Measurements from ENCODE around the gene TAF4. TPM values are rescaled to one million over a fixed set of nuclear protein-coding genes. Genes with fewer than 3 reads are reported as not detected.

The TAF4 gene
- total RNA-seq, 1 experiment from 2014 or later, result 13.8 TPM

DNA sequence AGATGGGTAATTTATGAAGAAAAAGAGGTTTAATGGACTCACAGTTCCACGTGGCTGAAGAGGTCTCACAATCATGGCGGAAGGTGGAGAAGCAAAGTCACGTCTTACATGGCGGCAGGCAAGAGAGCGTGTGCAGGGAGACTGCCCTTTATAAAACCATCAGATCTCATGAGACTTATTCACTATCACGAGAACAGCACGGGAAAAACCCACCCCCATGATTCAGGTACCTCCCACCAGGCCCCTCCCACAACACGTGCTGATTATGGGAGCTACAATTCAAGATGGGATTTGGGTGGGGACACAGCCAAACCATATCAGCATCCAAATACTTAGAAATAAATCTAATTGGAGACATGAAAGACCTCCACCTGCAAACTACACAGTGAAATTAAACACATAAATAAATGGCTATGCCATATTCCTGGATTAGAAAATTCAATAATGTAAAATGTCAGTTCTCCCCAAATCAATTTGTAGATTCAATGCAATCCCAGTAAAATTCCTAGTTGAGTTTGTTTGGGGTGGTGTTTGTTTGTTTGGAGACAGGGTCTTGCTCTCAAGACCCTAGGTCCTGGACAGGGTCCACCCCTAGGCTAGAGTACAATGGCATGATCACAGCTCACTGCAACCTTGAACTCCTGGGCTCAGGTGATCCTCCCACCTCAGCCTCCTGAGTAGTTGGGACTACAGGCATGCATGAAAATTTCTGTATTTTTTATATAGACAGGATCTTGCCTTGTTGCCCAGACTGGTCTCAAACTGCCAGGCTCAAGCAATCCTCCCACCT lies 101.6 kb downstream of the TAF4 start:
- no peak for DNase-seq (ENCODE audit: low spot score)
- in situ Hi-C loops (cut with HindIII; ENCODE audit: low sequenced_read_pairs), result no loop called here

DNA sequence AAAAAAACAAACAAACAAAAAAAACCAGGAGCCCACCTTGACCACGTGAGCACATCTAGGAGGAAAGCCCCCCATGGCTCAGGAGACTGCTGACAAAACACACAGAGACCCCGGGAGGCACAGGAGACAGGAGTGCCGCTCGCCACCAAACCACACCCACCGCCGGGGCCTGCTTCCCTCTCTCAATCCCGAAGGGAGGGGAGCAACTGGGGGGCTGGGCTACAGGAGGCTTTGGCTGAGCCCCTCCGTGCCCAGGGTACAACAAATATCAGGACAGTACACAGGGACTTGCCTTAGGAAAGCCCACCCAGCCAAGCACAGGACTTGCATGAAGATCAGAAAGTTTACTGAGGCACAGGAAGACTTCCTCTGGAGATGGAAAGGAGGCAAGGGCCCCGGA lies 102.5 kb downstream of the TAF4 start:
- in situ Hi-C loops (cut with HindIII; ENCODE audit: low sequenced_read_pairs), result no loop called here
- no peak for DNase-seq (ENCODE audit: low spot score)

DNA sequence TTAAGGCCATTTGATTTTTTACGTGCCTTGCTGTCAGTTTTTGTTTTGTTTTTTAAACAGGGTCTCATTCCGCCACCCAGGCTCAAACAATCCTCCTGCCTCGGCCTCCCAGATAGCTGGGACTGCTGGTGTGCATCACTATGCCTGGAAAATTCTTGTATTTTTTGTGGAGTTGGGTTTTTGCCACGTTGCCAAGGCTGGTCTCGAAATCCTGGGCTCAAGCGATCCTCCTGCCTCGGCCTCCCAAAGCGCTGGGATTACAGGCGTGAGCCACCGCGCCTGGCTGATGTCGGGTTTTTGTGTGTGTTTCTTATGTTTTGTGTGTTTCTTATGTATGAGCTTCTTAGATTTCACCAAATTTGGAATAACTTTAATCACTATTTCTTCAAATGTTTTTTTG lies 104.8 kb downstream of the TAF4 start:
- DNase-seq (ENCODE audit: low spot score), result no peak
- in situ Hi-C loops (cut with HindIII; ENCODE audit: low sequenced_read_pairs), result no loop called here

DNA sequence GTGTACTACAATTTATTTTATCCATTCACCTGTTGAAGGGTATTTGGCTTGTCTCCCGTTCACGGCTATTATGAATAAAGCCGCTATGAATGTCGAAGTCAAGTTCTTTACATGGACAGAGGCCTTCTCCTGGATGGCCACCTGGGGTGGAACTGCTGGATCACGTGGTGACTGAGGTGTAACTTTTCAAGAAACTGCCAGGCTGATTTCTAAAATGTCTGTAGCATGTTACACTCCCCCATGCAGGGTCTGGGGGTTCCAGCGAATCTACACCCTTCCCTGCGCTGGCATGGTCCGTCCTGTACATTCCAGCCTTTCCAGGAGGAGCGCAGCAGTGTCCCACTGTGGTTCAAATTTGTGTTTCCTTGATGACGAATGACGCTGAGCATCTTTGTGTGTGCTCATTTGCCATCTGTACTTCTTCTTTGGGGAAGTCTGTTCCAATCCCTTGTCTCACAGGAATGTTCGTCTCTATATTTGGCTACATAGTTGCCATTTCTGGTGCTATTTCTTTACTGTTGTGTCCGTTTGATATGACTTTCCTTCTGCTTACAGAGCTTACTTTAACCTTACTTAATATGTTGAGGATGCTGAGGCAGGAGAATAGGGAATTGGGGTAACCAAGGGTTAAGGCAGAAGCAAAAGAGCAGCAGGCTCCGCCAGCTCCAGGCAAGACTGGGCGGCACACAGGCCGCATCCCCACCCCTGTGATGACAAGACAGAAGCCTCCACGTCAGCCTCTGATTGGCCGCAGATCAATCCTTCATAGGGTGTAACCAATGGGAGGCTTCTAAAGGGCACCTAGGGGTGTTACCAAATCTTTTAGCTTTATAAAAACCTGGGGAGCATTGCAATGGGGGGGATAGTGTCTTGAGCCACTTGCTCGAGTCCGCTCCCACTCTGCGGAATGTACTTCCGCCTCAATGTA lies 106.6 kb downstream of the TAF4 start:
- in situ Hi-C loops (cut with HindIII; ENCODE audit: low sequenced_read_pairs), result no loop called here
- no peak for DNase-seq (ENCODE audit: low spot score)

DNA sequence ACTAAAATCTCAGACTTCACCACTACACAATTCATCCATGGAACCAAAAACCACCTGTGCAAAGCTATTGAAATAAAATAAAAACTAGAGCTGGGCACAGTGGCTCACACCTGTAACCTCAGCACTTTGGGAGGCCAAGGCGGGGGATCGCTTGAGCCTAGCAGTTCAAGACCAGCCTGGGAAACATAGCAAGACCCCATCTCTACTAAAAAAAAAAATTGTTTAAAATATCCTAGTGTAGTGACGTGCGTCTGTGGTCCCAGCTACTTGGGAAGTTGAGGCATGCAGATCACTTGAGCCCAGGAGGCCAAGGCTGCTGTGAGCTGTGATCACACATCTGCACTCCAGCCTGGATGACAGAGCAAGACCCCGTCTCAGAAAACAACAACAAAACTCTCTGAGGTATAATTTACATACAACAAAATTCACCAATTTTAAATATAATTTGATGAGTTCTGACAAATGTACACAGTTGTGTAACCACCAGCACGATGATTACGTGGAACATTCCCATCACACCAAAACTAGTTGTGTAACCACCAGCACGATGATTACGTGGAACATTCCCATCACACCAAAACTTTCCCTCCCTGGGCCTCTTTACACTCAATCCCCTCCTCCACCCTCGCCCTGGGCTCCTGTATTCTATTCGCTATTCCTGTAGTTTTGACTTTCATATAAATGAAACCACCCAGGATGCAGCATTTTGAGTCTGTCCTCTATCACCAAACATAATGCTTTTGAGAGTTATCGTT lies 107.5 kb downstream of the TAF4 start:
- no peak for DNase-seq (ENCODE audit: low spot score)
- in situ Hi-C loops (cut with HindIII; ENCODE audit: low sequenced_read_pairs), result no loop called here

DNA sequence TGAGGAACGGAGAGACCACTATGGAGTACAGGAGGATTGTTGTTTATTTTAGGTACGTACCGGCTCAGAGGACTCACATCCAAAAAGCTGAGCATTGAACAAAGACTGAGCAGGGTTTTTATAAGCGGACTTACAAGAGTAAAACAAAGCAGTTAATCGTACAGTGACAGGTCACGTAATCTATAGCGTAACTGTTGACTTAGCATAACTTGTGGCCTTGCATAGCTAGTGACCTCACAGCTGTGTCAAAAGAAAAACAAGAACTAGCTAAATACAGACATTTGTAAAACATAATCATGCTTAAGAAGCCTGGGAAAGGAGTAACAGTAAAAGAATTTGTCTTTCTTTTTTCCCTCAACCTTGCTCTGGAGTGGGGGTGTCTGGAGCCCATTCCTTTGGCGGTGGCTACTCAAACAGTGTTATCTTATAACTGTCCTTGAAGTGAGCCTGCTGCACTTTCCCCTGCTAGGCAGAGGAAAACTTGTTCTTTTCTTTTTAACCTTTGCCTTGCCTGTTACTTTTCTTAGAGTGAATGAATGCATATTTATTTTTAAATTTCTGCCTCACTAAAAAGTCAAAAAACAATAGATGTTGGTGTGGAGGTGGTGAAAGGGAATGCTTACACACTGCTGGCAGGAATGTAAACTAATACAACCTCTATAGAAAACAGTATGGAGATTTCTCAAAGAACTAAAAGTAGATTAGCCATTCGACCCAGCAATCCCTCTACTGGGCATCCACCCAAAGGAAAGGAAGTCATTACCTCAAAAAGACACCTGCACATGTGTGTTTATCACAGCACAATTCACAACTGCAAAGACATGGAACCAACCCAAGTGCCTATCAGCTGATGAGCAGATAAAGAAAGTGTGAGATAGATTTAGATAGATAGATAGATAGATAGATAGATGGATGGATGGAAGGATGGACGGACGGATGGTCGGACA lies 109.0 kb downstream of the TAF4 start:
- in situ Hi-C loops (cut with HindIII; ENCODE audit: low sequenced_read_pairs), result no loop called here
- no peak for DNase-seq (ENCODE audit: low spot score)

GRCh38 chr20:61955668-61956395 lies 109.8 kb downstream of the TAF4 start:
- in situ Hi-C loops (cut with HindIII; ENCODE audit: low sequenced_read_pairs), result no loop called here
- no peak for DNase-seq (ENCODE audit: low spot score)

DNA sequence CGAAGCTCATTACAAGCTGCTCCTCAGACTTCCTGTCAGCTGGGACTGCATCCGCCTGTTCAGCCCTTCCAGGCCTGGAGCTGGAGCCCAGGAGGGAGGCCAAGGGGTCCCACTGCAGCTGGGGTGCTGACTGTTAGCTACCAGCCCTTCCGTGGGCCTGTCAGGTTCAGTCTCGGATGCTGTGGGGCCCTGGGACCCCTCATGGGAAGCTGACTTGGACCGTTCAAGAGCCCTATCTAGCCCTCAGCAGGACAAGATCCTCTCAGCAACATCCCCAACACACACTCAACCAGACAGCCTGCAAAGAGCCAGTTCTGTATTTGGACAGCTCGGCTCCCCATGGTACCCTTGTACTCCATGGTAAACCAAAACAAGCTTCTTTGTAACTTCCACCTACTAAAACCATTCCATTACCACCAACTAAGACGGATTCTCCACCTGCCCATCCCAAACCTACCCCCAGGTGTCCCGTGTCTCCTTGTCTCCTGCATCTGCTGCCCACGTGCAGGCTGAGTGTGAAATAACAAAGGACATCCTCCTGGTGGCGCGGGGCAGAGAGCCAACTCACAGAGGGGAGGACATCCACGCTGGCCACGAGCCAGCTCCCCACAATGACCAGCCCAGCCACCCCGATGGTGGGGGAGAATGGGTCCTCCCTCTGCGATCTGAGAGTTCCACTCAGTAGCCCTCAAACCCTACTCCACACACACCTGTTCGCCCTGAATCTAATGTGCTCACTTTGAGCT lies 111.2 kb downstream of the TAF4 start:
- DNase-seq (ENCODE audit: low spot score), result no peak
- in situ Hi-C loops (cut with HindIII; ENCODE audit: low sequenced_read_pairs), result no loop called here

DNA sequence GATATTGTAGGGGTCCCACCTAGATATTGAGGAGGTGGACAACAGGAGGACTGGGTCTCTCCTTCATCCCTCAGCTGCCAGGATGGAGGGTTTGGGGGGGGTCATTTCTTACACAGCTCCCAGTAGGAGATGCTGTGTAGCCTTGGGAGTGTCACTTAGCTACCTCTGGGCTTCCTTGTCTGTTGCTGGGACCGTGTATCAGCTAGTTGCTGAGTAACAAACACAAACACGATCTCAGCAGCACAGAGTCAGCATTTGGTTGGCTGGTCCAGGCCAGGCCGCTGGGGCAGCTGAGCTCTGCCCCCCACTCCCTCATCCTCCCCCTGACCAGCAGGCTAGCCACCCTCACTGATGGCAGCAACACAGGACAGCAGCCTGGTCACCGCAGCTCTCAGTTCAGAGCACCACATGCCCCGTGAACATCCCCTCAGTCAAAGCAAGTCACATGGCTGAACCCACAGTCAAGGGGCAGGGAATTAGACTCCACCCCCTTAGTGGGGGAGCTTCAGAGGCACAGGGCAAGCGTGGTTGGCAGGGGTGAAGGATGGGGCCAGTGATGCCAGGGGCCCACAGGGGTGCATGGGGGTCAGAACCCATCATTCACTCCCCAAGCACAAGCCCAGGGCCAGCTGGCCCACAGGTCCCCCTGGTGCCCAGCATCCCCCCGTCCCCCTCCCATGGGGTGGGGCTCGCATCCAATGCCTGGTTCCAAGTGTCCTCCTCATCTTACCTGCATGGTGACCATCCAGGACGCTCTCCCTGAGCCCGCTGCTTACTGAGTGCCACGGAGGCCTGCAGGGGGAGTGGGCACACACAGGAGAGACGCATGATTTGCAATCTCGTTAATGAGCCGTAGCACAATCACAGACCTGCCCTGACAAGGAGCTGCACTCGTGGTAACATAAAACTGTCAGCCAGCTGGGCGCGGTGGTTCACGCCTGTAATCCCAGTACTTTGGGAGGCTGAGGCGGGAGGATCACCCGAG lies 112.4 kb downstream of the TAF4 start:
- DNase-seq (ENCODE audit: low spot score), result no peak
- in situ Hi-C loops (cut with HindIII; ENCODE audit: low sequenced_read_pairs), result no loop called here

DNA sequence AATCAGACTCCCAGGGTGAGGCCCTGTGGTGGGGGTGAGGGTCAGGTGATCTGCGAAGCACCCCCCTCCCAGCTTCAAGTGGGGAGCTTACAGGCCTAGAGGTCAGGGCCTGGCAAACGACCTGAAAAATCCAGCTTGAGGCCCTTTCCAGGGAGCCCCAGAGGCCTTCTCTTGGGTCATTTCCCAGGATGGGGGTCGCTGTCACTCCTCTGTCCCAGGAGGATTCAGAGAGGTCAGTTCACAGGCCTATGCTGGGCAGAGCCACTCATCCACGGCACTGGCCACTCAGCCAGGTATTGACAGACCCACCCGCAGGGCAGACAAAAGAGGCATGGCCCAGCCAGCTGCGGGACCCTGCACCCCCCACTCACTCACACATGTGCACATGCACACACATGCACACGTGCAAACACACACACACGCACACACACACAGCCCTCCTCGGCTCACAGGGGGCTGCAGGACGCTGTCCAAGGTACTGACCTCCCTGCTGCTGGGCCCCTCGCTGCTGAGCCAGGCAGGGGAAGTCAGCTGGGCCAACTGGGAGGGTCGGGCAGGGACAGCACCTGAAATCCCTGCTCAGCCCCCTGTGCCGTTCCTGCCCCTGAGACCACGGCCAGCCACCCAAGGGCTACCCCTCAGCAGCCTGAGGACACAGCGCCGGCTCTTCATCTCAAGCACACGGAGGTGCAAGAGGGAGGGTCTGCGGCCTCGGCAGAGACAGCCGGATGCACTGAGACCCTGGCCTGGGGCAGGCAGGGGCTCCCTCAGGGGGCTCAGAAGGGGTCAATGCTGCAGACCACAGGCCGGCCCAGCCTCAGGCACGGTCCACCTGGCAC lies 113.8 kb downstream of the TAF4 start:
- in situ Hi-C loops (cut with HindIII; ENCODE audit: low sequenced_read_pairs), result no loop called here
- DNase-seq (ENCODE audit: low spot score), result no peak

DNA sequence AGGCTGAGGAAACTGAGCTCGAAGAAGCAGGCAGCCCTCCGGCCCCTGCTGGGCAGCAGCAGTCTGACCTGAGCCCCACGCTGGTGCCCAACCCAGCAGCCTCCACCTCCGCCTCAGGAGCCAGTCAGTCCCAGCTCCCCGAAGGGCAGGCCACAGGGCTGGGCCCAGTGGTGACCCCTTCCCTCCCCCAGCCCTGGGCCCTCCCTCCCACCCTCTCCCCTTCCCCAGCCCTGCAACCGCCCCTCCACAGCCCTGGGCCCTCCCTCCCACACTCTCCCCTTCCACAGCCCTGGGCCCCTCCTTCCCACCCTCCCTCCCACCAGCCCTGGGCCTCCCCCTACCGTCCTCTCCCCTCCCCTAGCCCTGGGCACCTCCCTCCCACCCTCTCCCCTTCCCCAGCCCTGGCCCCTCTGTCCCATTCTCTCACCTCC lies 115.0 kb downstream of the TAF4 start:
- DNase-seq (ENCODE audit: low spot score), result no peak
- in situ Hi-C loops (cut with HindIII; ENCODE audit: low sequenced_read_pairs), result no loop called here

DNA sequence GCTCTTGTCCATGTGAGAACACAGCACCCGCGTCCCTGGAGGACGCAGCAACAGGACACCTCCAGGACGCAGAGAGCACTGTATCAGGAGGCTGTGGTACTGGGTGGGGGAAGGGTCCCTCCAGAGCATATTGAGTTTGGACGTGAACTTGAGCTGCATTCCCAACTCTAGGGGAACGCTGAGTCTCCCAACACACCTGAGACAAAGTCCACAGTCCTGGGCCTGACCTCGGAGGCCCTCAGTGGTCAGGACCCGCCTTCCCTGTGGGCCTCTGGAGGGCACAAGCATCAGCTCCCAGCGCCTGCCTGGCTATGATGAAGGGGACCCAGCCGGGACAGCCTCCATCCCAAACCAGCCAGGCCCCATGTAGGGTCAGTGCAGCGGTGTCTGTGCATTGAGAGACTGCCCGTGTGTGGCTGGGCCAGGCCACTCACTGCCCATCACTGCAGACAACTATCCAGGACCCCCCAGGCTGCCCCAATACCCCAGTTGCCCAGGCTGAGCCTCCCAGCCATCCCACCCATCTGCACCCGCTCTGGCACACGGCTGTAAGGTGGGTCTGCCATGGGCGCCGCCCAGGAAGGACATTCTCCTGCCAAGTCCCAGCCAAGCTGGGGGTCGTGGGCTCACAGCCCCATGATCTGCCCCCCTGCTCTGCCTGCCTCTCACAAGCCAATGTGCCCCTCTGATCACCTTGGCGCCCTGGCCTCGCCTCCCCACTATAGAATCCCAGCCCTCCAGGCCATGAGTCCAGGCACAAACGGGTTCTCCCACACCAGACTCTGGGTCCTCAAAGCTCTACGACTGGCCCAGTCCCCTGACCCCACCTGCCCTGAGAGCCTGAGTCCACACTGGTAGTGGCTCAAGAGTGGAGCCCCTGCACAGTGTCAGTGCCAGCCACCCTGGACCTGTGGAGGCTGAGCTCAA lies 115.7 kb downstream of the TAF4 start:
- in situ Hi-C loops (cut with HindIII; ENCODE audit: low sequenced_read_pairs), result no loop called here
- DNase-seq (ENCODE audit: low spot score), result no peak

- DNase-seq (ENCODE audit: low spot score), result no peak
- in situ Hi-C loops (cut with HindIII; ENCODE audit: low sequenced_read_pairs), result no loop called here
Observed at GRCh38 chr20:61949363-61949713, 116.3 kb downstream of the TAF4 start.

- no peak for DNase-seq (ENCODE audit: low spot score)
- in situ Hi-C loops (cut with HindIII; ENCODE audit: low sequenced_read_pairs), result no loop called here
Observed at GRCh38 chr20:61948586-61949362, 116.9 kb downstream of the TAF4 start.
